Measurements from ENCODE around the gene NEU3.

GRCh38 chr11:74953451-74953850 is 35.3 kb upstream of the NEU3 start:
- no peak for TF ChIP-seq EP300 (IDR thresholded peaks at IDR 0.05)
- no peak for TF ChIP-seq POLR2AphosphoS5 (IDR thresholded peaks at IDR 0.05)
- TF ChIP-seq CTCF (IDR thresholded peaks at IDR 0.05): no peak

All from upper lobe of left lung (tissue), 4 donors.